OCI-LY7 (cell line): ENCODE results near the gene OAF. TPM values are rescaled to one million over a fixed set of nuclear protein-coding genes. Genes with fewer than 3 reads are reported as not detected.

Experiments used
- BruUV-seq: library from RNA; stranded (reverse); fragments of 400-500 nt; replicated peaks from 2 replicates; lab custom pipeline; 2021; lab: Mats Ljungman, UMichigan
- CTCF ChIA-PET: fragments of 300-600 bp; sonication (Branson Sonifier 250); formaldehyde crosslinking; loops from one replicate; lab custom pipeline; 2022; ENCODE audit warnings: antibody characterized with exemption; ENCODE audit not compliant: unreplicated experiment; lab: Charles Lee
- POLR2A ChIA-PET: fragments of 300-600 bp; sonication (Branson Sonifier 250); formaldehyde crosslinking; loops from one replicate; lab custom pipeline; 2022; ENCODE audit warnings: antibody characterized with exemption; lab: Charles Lee
- DNase-seq: peaks from one replicate; pipeline ENCODE4 v3.0.0-alpha.2; 2015; ENCODE audit warnings: low spot score
- H2AFZ ChIP-seq: fragments of 200-600 bp; sonication (generic), shearing (Covaris generic); 2 replicates; pipeline ENCODE4 v1.6.1; 2014; ENCODE audit warnings: mild to moderate bottlenecking, antibody characterized with exemption, low read length, moderate library complexity
- H3K27ac ChIP-seq: fragments of 200-600 bp; sonication (generic); 2 replicates; pipeline ENCODE4 v1.5.1; 2014; ENCODE audit warnings: mixed run types, low read depth, mild to moderate bottlenecking, moderate library complexity, low read length, inconsistent platforms; ENCODE audit not compliant: poor library complexity, severe bottlenecking
- H3K36me3 ChIP-seq: fragments of 200-600 bp; sonication (generic); 2 replicates; pipeline ENCODE4 v1.6.1; 2014; ENCODE audit warnings: mild to moderate bottlenecking, antibody characterized with exemption, low read length, moderate library complexity, mixed read lengths; ENCODE audit not compliant: insufficient read depth
- H3K4me1 ChIP-seq: fragments of 200-600 bp; sonication (generic); 2 replicates; pipeline ENCODE4 v1.5.1; 2014; ENCODE audit warnings: mild to moderate bottlenecking, low read length; ENCODE audit not compliant: insufficient read depth, poor library complexity, severe bottlenecking
- H3K4me2 ChIP-seq: fragments of 200-600 bp; sonication (generic); 2 replicates; pipeline ENCODE4 v1.6.1; 2014; ENCODE audit warnings: mild to moderate bottlenecking, low read length
- H3K4me3 ChIP-seq: fragments of 200-600 bp; sonication (generic); 2 replicates; pipeline ENCODE4 v1.5.1; 2014; ENCODE audit warnings: mild to moderate bottlenecking, low read depth, low read length; ENCODE audit not compliant: poor library complexity, severe bottlenecking
- H3K79me2 ChIP-seq: fragments of 200-600 bp; sonication (generic); 2 replicates; pipeline ENCODE4 v1.6.1; 2016; ENCODE audit warnings: low read depth, mild to moderate bottlenecking, low read length, moderate library complexity, mixed read lengths; ENCODE audit not compliant: insufficient read depth
- H3K9me2 ChIP-seq: fragments of 200-600 bp; sonication (generic); 2 replicates; pipeline ENCODE4 v1.6.1; 2016; ENCODE audit warnings: mild to moderate bottlenecking, low read length, mixed read lengths; ENCODE audit not compliant: insufficient read depth
- H3K9me3 ChIP-seq: fragments of 200-600 bp; sonication (generic); 2 replicates; pipeline ENCODE4 v1.6.1; 2014; ENCODE audit warnings: mild to moderate bottlenecking, mixed run types, low read length, mixed read lengths
- H4K20me1 ChIP-seq: fragments of 200-600 bp; sonication (generic); 2 replicates; pipeline ENCODE4 v1.6.1; 2014; ENCODE audit warnings: mild to moderate bottlenecking, antibody characterized with exemption, low read length, moderate library complexity, mixed read lengths; ENCODE audit not compliant: insufficient read depth
- EZH2phosphoT487 ChIP-seq: fragments of 200-600 bp; sonication (generic); IDR thresholded peaks from 2 replicates; pipeline ENCODE4 v1.6.1; 2018; ENCODE audit warnings: low read depth, borderline replicate concordance, mild to moderate bottlenecking, mixed run types, antibody characterized with exemption, low read length, moderate library complexity, mixed read lengths
- intact Hi-C: fragments of 100-400 bp; cut with micrococcal nuclease; formaldehyde crosslinking; loops from one replicate; pipeline ENCODE4 v1.10.0; 2022; ENCODE audit not compliant: unreplicated experiment
- total RNA-seq, 2 experiments: library from RNA; depleted of rRNA in 1 of 2; stranded (reverse); fragments of >200 nt in 1 of 2; shearing (Covaris generic) in 1 of 2; gene quantifications; 2 replicates each; pipeline ENCODE4 v1.2.3, GENCODE V29; 2014 to 2022
- TF ChIP-seq, protein P1 (sequence below): fragments of 200-600 bp; sonication (generic); conservative IDR thresholded peaks from 2 replicates; pipeline ENCODE4 v1.5.1; 2014; ENCODE audit warnings: mild to moderate bottlenecking, antibody characterized with exemption, low read length, moderate library complexity, mixed read lengths

The OAF gene
- total RNA-seq, 2 experiments from 2014 or later = 3.4 to 3.8 TPM

DNA sequence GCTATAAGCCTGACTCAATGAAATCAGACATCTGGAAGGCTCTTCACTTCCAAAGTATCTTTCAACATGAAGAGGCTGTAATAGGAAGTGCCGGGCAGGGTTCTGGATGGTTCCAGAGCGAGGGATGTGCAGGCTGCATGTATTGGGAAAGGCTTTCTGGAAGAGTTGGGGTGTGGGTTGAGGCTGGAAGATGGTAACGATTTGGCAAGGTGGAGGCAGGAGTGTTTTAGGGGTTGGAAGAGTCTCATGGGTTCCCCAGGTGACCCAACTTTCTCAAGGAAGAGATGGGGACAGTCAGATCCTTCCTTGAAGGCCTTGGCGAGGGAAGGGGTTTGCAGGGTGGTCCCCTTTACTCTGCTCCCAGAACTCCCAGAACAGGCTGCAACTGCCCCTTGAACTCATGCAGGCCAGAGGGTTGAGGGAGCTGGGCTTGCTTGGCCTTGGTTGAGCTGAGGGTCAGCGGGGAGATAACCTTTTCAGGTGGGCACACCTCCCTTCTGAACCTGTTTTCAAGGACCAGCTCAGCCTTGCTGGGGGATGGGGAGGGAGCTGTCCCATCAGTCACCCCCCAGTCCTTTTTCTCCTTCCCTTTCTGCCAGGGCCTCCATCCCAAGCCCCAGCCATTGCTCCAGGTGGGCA, 19.7 kb downstream of the OAF start:
- ChIA-PET POLR2A (interaction anchor here (0.6 kb wide), 1 partner anchor 1866 kb away, joined by 3 read pairs; no protein-coding TSS in a partner anchor), CTCF (no interaction called here)
- H3K9me2 ChIP-seq = no peaks in the 10 kb centered on the region
- BruUV-seq = no TSS peak
- no peaks in the 10 kb centered on the region for H4K20me1 ChIP-seq
- no peak overlapping the region for H2AFZ ChIP-seq
- TF ChIP-seq, protein P1, sequence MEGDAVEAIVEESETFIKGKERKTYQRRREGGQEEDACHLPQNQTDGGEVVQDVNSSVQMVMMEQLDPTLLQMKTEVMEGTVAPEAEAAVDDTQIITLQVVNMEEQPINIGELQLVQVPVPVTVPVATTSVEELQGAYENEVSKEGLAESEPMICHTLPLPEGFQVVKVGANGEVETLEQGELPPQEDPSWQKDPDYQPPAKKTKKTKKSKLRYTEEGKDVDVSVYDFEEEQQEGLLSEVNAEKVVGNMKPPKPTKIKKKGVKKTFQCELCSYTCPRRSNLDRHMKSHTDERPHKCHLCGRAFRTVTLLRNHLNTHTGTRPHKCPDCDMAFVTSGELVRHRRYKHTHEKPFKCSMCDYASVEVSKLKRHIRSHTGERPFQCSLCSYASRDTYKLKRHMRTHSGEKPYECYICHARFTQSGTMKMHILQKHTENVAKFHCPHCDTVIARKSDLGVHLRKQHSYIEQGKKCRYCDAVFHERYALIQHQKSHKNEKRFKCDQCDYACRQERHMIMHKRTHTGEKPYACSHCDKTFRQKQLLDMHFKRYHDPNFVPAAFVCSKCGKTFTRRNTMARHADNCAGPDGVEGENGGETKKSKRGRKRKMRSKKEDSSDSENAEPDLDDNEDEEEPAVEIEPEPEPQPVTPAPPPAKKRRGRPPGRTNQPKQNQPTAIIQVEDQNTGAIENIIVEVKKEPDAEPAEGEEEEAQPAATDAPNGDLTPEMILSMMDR = no peak
- no peak for TF ChIP-seq EZH2phosphoT487
- H3K9me3 ChIP-seq = no peaks in the 10 kb centered on the region
- no peak for DNase-seq
- no peak overlapping the region for H3K4me2 ChIP-seq
- H3K27ac ChIP-seq = no peak overlapping the region
- H3K4me3 ChIP-seq = no peak overlapping the region
- H3K4me1 ChIP-seq = no peaks in the 10 kb centered on the region
- no peaks in the 10 kb centered on the region for H3K79me2 ChIP-seq
- no peaks in the 10 kb centered on the region for H3K36me3 ChIP-seq
- intact Hi-C loops = loop anchor here (1.0 kb wide), 1 partner anchor 58 kb away; no protein-coding TSS in a partner anchor

DNA sequence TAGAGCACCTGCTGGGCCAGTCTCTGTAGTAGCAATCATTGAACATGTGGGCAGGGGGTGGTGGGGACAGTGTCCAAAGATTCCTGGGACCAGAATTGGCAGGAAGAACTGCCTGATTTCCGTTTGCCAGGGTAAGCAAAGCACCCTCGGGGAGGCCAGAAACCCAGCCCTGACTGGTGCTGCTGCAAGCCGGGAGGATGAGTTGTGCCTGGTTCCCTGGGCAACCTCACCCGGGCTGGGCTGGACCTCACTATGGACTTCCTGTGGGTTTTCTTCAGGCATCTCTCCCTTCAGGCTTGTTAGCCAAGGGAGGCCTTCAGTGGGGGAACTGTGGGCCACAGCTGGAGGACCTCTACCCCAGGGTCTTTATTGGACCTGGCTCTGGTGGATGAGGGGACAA, 21.1 kb downstream of the OAF start:
- Histone ChIP-seq H3K36me3 (no peaks in the 10 kb centered on the region), H3K4me1 (no peaks in the 10 kb centered on the region), H3K9me3 (no peaks in the 10 kb centered on the region), H3K4me3 (no peak overlapping the region), H4K20me1 (no peaks in the 10 kb centered on the region), H3K4me2 (no peak overlapping the region), H3K9me2 (no peaks in the 10 kb centered on the region), H3K79me2 (no peaks in the 10 kb centered on the region), H2AFZ (no peak overlapping the region), H3K27ac (no peak overlapping the region)
- no peak for TF ChIP-seq EZH2phosphoT487
- TF ChIP-seq, protein P1 = no peak
- POLR2A ChIA-PET = no interaction called here
- BruUV-seq = no TSS peak
- CTCF ChIA-PET = no interaction called here
- intact Hi-C loops = no loop called here
- DNase-seq = no peak

DNA sequence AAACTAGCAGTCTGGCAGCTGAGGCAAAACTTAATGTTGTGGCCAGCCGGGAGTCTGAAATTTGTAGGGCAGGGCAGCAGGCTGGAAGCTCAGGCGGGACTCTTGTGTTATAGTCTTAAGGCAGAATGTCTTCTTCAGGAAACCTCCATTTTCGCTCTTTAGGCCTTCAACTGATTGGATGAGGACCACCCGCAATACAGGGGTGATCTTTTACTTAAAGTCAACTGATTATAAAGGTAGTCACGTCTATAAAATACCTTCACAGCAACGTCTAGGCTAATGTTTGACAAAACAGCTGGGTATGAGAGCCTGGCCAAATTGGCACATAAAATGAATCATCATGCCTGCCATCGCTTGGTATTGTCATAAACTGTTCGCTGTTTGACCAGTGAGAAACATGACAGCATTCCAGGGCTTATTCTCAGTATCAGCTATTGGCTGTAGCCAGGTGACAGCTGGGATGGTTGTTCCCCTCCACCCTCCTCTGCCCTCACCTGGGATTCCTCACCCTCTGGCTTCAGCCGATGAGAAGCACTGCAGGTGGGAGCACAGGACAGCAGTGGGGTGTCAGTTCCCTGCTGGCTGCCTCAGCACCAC, 22.5 kb downstream of the OAF start:
- intact Hi-C loops = no loop called here
- Histone ChIP-seq H3K4me2 (no peak overlapping the region), H3K79me2 (no peaks in the 10 kb centered on the region), H3K4me1 (no peaks in the 10 kb centered on the region), H3K9me2 (no peaks in the 10 kb centered on the region), H3K9me3 (no peaks in the 10 kb centered on the region), H2AFZ (no peak overlapping the region), H3K36me3 (no peaks in the 10 kb centered on the region), H4K20me1 (no peaks in the 10 kb centered on the region), H3K4me3 (no peak overlapping the region), H3K27ac (no peak overlapping the region)
- ChIA-PET POLR2A (no interaction called here), CTCF (no interaction called here)
- no peak for DNase-seq
- no TSS peak for BruUV-seq
- TF ChIP-seq EZH2phosphoT487 = no peak
- TF ChIP-seq, protein P1 = no peak
